Measurements from ENCODE around the gene CPLX1.

The CPLX1 gene

GRCh38 chr4:866068-866760 is 40.3 kb upstream of the CPLX1 start:
- no peak overlapping the region for H3K4me3 Mint-ChIP-seq
- TF ChIP-seq CTCF (IDR thresholded peaks at IDR 0.05): no peak
- H3K27me3 Mint-ChIP-seq (ENCODE audit: low read depth, poor library complexity): no peaks in the 10 kb centered on the region
- H3K4me1 Mint-ChIP-seq: no peaks in the 10 kb centered on the region
- H3K9me3 Mint-ChIP-seq: no peaks in the 10 kb centered on the region
- no peak overlapping the region for H3K27ac Mint-ChIP-seq
- no peak for DNase-seq
- peaks cover 48% of the 10 kb centered on the region for H3K36me3 Mint-ChIP-seq (ENCODE audit: low read depth)

GRCh38 chr4:865572-865971 is 39.6 kb upstream of the CPLX1 start:
- no peak for DNase-seq
- peaks cover 51% of the 10 kb centered on the region for H3K36me3 Mint-ChIP-seq (ENCODE audit: low read depth)
- TF ChIP-seq CTCF (IDR thresholded peaks at IDR 0.05): no peak
- H3K27ac Mint-ChIP-seq: no peak overlapping the region
- no peak overlapping the region for H3K4me3 Mint-ChIP-seq
- no peaks in the 10 kb centered on the region for H3K9me3 Mint-ChIP-seq
- no peaks in the 10 kb centered on the region for H3K27me3 Mint-ChIP-seq (ENCODE audit: low read depth, poor library complexity)
- H3K4me1 Mint-ChIP-seq: no peaks in the 10 kb centered on the region

GRCh38 chr4:865121-865465 is 39.2 kb upstream of the CPLX1 start:
- no peak overlapping the region for H3K4me3 Mint-ChIP-seq
- DNase-seq: no peak
- TF ChIP-seq CTCF (IDR thresholded peaks at IDR 0.05): no peak
- H3K27me3 Mint-ChIP-seq (ENCODE audit: low read depth, poor library complexity): no peaks in the 10 kb centered on the region
- H3K4me1 Mint-ChIP-seq: no peaks in the 10 kb centered on the region
- no peak overlapping the region for H3K27ac Mint-ChIP-seq
- H3K9me3 Mint-ChIP-seq: no peaks in the 10 kb centered on the region
- peaks cover 50% of the 10 kb centered on the region for H3K36me3 Mint-ChIP-seq (ENCODE audit: low read depth)

GRCh38 chr4:864456-865120 is 38.7 kb upstream of the CPLX1 start:
- H3K9me3 Mint-ChIP-seq: no peaks in the 10 kb centered on the region
- H3K27ac Mint-ChIP-seq: no peak overlapping the region
- no peak overlapping the region for H3K4me3 Mint-ChIP-seq
- H3K4me1 Mint-ChIP-seq: no peaks in the 10 kb centered on the region
- H3K36me3 Mint-ChIP-seq (ENCODE audit: low read depth): peaks cover 50% of the 10 kb centered on the region
- H3K27me3 Mint-ChIP-seq (ENCODE audit: low read depth, poor library complexity): no peaks in the 10 kb centered on the region
- no peak for TF ChIP-seq CTCF (IDR thresholded peaks at IDR 0.05)
- no peak for DNase-seq

GRCh38 chr4:860561-860960 is 34.6 kb upstream of the CPLX1 start:
- no peak overlapping the region for H3K27ac Mint-ChIP-seq
- no peak for TF ChIP-seq CTCF (IDR thresholded peaks at IDR 0.05)
- no peak overlapping the region for H3K4me3 Mint-ChIP-seq
- H3K36me3 Mint-ChIP-seq (ENCODE audit: low read depth): peaks cover 76% of the 10 kb centered on the region
- peaks cover 19% of the 10 kb centered on the region for H3K4me1 Mint-ChIP-seq
- H3K9me3 Mint-ChIP-seq: no peaks in the 10 kb centered on the region
- H3K27me3 Mint-ChIP-seq (ENCODE audit: low read depth, poor library complexity): no peaks in the 10 kb centered on the region
- DNase-seq: no peak

GRCh38 chr4:859496-859895 is 33.6 kb upstream of the CPLX1 start:
- H3K4me1 Mint-ChIP-seq: peaks cover 19% of the 10 kb centered on the region

More at GRCh38 chr4:859496-859895, 33.6 kb upstream of the CPLX1 start:
- no peak for TF ChIP-seq CTCF (IDR thresholded peaks at IDR 0.05)
- no peaks in the 10 kb centered on the region for H3K9me3 Mint-ChIP-seq
- peak overlapping the region; percentile 82 for H3K27ac Mint-ChIP-seq
- peaks cover 84% of the 10 kb centered on the region for H3K36me3 Mint-ChIP-seq (ENCODE audit: low read depth)
- DNase-seq: no peak
- H3K27me3 Mint-ChIP-seq (ENCODE audit: low read depth, poor library complexity): no peaks in the 10 kb centered on the region
- H3K4me3 Mint-ChIP-seq: no peak overlapping the region
